GM11168 (cell line): ENCODE data around the gene ACSM6.
"Not testable (repeated sequence)": the region's sequence is repeated elsewhere in the genome, so short reads cannot be mapped to it uniquely, and the experiment has no call there.

ENCODE experiments used
- in situ Hi-C: fragments of 300-500 bp; cut with MboI; formaldehyde crosslinking; loops from one replicate; pipeline ENCODE4 v1.12.0; 2022; ENCODE audit warnings: low sequenced_read_pairs; ENCODE audit not compliant: unreplicated experiment

Gene ACSM6

GRCh38 chr10:95193944-95194343, at the start of gene ACSM6:
Gene ACSM6, plus strand, starts transcription at chr10:95194238. Its CDS starts 248 bp downstream, at chr10:95194486.
- in situ Hi-C loops, result no loop called here

GRCh38 chr10:95168694-95169093, 25.3 kb upstream of the ACSM6 start:
- in situ Hi-C loops, result no loop called here

- in situ Hi-C loops, result no loop called here
These were observed 24.5 kb upstream of the ACSM6 start for GRCh38 chr10:95169522-95169921.

GRCh38 chr10:95170790-95171189, 23.2 kb upstream of the ACSM6 start:
- in situ Hi-C loops, result no loop called here

- in situ Hi-C loops, result no loop called here
These were observed 22.7 kb upstream of the ACSM6 start for GRCh38 chr10:95171336-95171735.

- in situ Hi-C loops, result no loop called here
These were observed 21.2 kb upstream of the ACSM6 start for GRCh38 chr10:95172851-95173250.

- in situ Hi-C loops, result no loop called here
These were observed 17.9 kb upstream of the ACSM6 start for GRCh38 chr10:95176101-95176500.

GRCh38 chr10:95177429-95177828, 16.6 kb upstream of the ACSM6 start:
- in situ Hi-C loops, result no loop called here

GRCh38 chr10:95178266-95178665, 15.8 kb upstream of the ACSM6 start:
- in situ Hi-C loops, result no loop called here

GRCh38 chr10:95178797-95179196, 15.2 kb upstream of the ACSM6 start:
- in situ Hi-C loops, result no loop called here

- in situ Hi-C loops, result loop anchor here (5.0 kb wide), 1 partner anchor 61 kb away; no protein-coding TSS in a partner anchor
These were observed 12.3 kb upstream of the ACSM6 start for GRCh38 chr10:95181726-95182125.

GRCh38 chr10:95183271-95184230, 10.5 kb upstream of the ACSM6 start:
- in situ Hi-C loops, result loop anchor here (5.0 kb wide), 1 partner anchor 59 kb away; no protein-coding TSS in a partner anchor

- in situ Hi-C loops, result no loop called here
These were observed 6.4 kb upstream of the ACSM6 start for GRCh38 chr10:95187617-95188016.

- in situ Hi-C loops, result no loop called here
These were observed 5.4 kb upstream of the ACSM6 start for GRCh38 chr10:95188593-95188992.

GRCh38 chr10:95196046-95196445, 2.0 kb downstream of the ACSM6 start:
- in situ Hi-C loops, result no loop called here

GRCh38 chr10:95201736-95202135, 7.7 kb downstream of the ACSM6 start:
- in situ Hi-C loops, result no loop called here

- in situ Hi-C loops, result not testable (repeated sequence)
These were observed 8.8 kb downstream of the ACSM6 start for GRCh38 chr10:95202865-95203264.

- in situ Hi-C loops, result no loop called here
These were observed 14.8 kb downstream of the ACSM6 start for GRCh38 chr10:95208702-95209391.

- in situ Hi-C loops, result no loop called here
These were observed 15.6 kb downstream of the ACSM6 start for GRCh38 chr10:95209509-95210127.

- in situ Hi-C loops, result no loop called here
These were observed 17.7 kb downstream of the ACSM6 start for GRCh38 chr10:95211606-95212279.
